BLaER1 treated with 17β-estradiol and CSF1 and Interleukin-3, amounts not matched to agents 10 nM and 100 nM (cell line): ENCODE data around the gene KLF2.
"Not testable (repeated sequence)": the region's sequence is repeated elsewhere in the genome, so short reads cannot be mapped to it uniquely, and the experiment has no call there.

ENCODE experiments used
- H3K27ac ChIP-seq, 11 experiments: shearing (Covaris generic); formaldehyde crosslinking; 2 replicates each; pipeline ENCODE4 v1.8.1; 2022
- H3K27me3 ChIP-seq, 11 experiments: shearing (Covaris generic); formaldehyde crosslinking; 2 replicates each; pipeline ENCODE4 v1.8.1; 2022
- H3K36me3 ChIP-seq, 11 experiments: shearing (Covaris generic); formaldehyde crosslinking; 2 replicates each; pipeline ENCODE4 v1.8.1; 2022
- H3K4me1 ChIP-seq, 10 experiments: shearing (Covaris generic); formaldehyde crosslinking; 2 replicates each; pipeline ENCODE4 v1.8.1; 2022
- H3K4me2 ChIP-seq, 11 experiments: shearing (Covaris generic); formaldehyde crosslinking; 2 replicates each; pipeline ENCODE4 v1.8.1; 2022
- H3K4me3 ChIP-seq, 10 experiments: shearing (Covaris generic); formaldehyde crosslinking; 2 replicates each; pipeline ENCODE4 v1.8.1; 2022
- H3K9ac ChIP-seq, 11 experiments: shearing (Covaris generic); formaldehyde crosslinking; 2 replicates each; pipeline ENCODE4 v1.8.1; 2022
- H3K9me3 ChIP-seq, 11 experiments: shearing (Covaris generic); formaldehyde crosslinking; replicated peaks in 1 of 11; 2 replicates each; pipeline ENCODE4 v1.8.1; 2022
- H4K20me1 ChIP-seq, 11 experiments: shearing (Covaris generic); formaldehyde crosslinking; 2 replicates each; pipeline ENCODE4 v1.8.1; 2022
- Cebpa-rat ChIP-seq, 11 experiments: shearing (Covaris generic); IDR thresholded peaks; 2 replicates each; pipeline ENCODE4 v1.8.1; 2022

The KLF2 gene

GRCh38 chr19:16324384-16325160 is at the start of gene KLF2:
KLF2 (plus strand) TSS chr19:16324826; CDS start chr19:16324924, 98 bp downstream.
- Histone ChIP-seq H3K9me3 (peaks cover 0 to 12% (median 6%) of the 10 kb centered on the region in 11 experiments; a peak in 8 of 22 replicates), H3K4me2 (peak within 1 kb of the TSS; percentile 89 to 99 (median 98)), H3K9ac (peak within 1 kb of the TSS; percentile 96 to 99 (median 98)), H3K36me3 (peaks cover 18 to 42% (median 32%) of the 10 kb centered on the region in 11 experiments; a peak in 21 of 22 replicates), H3K27ac (peak within 1 kb of the TSS; percentile 92 to 99 (median 96)), H3K4me3 (peak within 1 kb of the TSS; percentile 84 to 100 (median 96)), H3K27me3 (peaks cover 0 to 28% (median 5%) of the 10 kb centered on the region in 11 experiments; a peak in 9 of 22 replicates), H3K4me1 (peaks cover 27 to 82% (median 57%) of the 10 kb centered on the region in 10 experiments), H4K20me1 (peaks cover 22 to 35% (median 27%) of the 10 kb centered on the region in 11 experiments; a peak in 21 of 22 replicates)
- TF ChIP-seq Cebpa-rat (IDR thresholded peaks at IDR 0.05) = no peak

GRCh38 chr19:16280306-16280705 is 44.3 kb upstream of the KLF2 start:
- Histone ChIP-seq H3K4me1 (peaks cover 39 to 85% (median 65%) of the 10 kb centered on the region in 10 experiments), H3K4me3 (no peak overlapping the region), H3K9ac (peak overlapping the region in 1 of 11 experiments; percentile 24; a peak in 1 of 22 replicates), H3K36me3 (no peaks in the 10 kb centered on the region), H3K27ac (peak overlapping the region in 8 of 11 experiments; percentile 26 to 70 (median 42); a peak in 11 of 22 replicates), H3K27me3 (no peaks in the 10 kb centered on the region), H4K20me1 (no peaks in the 10 kb centered on the region), H3K9me3 (no peaks in the 10 kb centered on the region), H3K4me2 (peak overlapping the region in 3 of 11 experiments; percentile 75 to 87 (median 75); a peak in 7 of 22 replicates)
- no peak for TF ChIP-seq Cebpa-rat (IDR thresholded peaks at IDR 0.05)

GRCh38 chr19:16281743-16282142 is 42.9 kb upstream of the KLF2 start:
- Histone ChIP-seq H3K9me3 (no peaks in the 10 kb centered on the region), H4K20me1 (no peaks in the 10 kb centered on the region), H3K4me1 (peaks cover 53 to 100% (median 79%) of the 10 kb centered on the region in 10 experiments), H3K27me3 (peaks cover 0 to 9% (median 5%) of the 10 kb centered on the region in 11 experiments; a peak in 10 of 22 replicates), H3K27ac (no peak overlapping the region; a peak in 3 of 22 replicates), H3K4me2 (peak overlapping the region in 9 of 11 experiments; percentile 82 to 93 (median 90); a peak in 17 of 22 replicates), H3K9ac (no peak overlapping the region), H3K36me3 (no peaks in the 10 kb centered on the region), H3K4me3 (no peak overlapping the region)
- no peak for TF ChIP-seq Cebpa-rat (IDR thresholded peaks at IDR 0.05)

GRCh38 chr19:16283210-16284061 is 41.2 kb upstream of the KLF2 start:
- Histone ChIP-seq H3K9ac (peak overlapping the region; percentile 83 to 94 (median 87)), H3K27ac (peak overlapping the region; percentile 88 to 99 (median 95)), H3K4me1 (peaks cover 46 to 96% (median 79%) of the 10 kb centered on the region in 10 experiments), H3K9me3 (no peaks in the 10 kb centered on the region), H4K20me1 (no peaks in the 10 kb centered on the region), H3K4me3 (peak overlapping the region; percentile 24 to 58 (median 47); a peak in 16 of 20 replicates), H3K27me3 (peaks cover 0 to 16% (median 10%) of the 10 kb centered on the region in 11 experiments; a peak in 11 of 22 replicates), H3K4me2 (peak overlapping the region; percentile 79 to 93 (median 90)), H3K36me3 (no peaks in the 10 kb centered on the region)
- TF ChIP-seq Cebpa-rat (IDR thresholded peaks at IDR 0.05) = peak in 4 of 11 experiments; percentile 19 to 45 (median 26); a peak in 1 of 22 replicates

GRCh38 chr19:16284505-16284904 is 40.1 kb upstream of the KLF2 start:
- H3K27me3 ChIP-seq = peaks cover 0 to 16% (median 10%) of the 10 kb centered on the region in 11 experiments; a peak in 11 of 22 replicates
- no peaks in the 10 kb centered on the region for H4K20me1 ChIP-seq
- H3K36me3 ChIP-seq = no peaks in the 10 kb centered on the region
- H3K9me3 ChIP-seq = no peaks in the 10 kb centered on the region
- H3K27ac ChIP-seq = peak overlapping the region; percentile 88 to 99 (median 95)
- peak overlapping the region; percentile 83 to 94 (median 87); a peak in 18 of 22 replicates for H3K9ac ChIP-seq
- H3K4me1 ChIP-seq = peaks cover 46 to 88% (median 69%) of the 10 kb centered on the region in 10 experiments
- peak overlapping the region; percentile 79 to 93 (median 90) for H3K4me2 ChIP-seq
- TF ChIP-seq Cebpa-rat (IDR thresholded peaks at IDR 0.05) = no peak
- H3K4me3 ChIP-seq = peak overlapping the region in 2 of 10 experiments; percentile 55 to 58; a peak in 3 of 20 replicates

- Histone ChIP-seq H3K9ac (peak overlapping the region in 3 of 11 experiments; percentile 51 to 87 (median 57); a peak in 7 of 22 replicates), H3K4me1 (peaks cover 46 to 82% (median 64%) of the 10 kb centered on the region in 10 experiments), H3K4me2 (peak overlapping the region; percentile 76 to 93 (median 90); a peak in 20 of 22 replicates), H3K27me3 (peaks cover 0 to 16% (median 10%) of the 10 kb centered on the region in 11 experiments; a peak in 11 of 22 replicates), H3K27ac (peak overlapping the region; percentile 40 to 99 (median 94); a peak in 18 of 22 replicates)
- not testable (repeated sequence) for H3K9me3 ChIP-seq, H3K36me3 ChIP-seq, H3K4me3 ChIP-seq, H4K20me1 ChIP-seq
These were observed 39.5 kb upstream of the KLF2 start for GRCh38 chr19:16285079-16285478.

- TF ChIP-seq Cebpa-rat (IDR thresholded peaks at IDR 0.05) = peak in 1 of 11 experiments; percentile 47; a peak in 1 of 22 replicates
- peak overlapping the region; percentile 76 to 93 (median 90) for H3K4me2 ChIP-seq
These were observed 38.7 kb upstream of the KLF2 start for GRCh38 chr19:16285769-16286498.

More at GRCh38 chr19:16285769-16286498, 38.7 kb upstream of the KLF2 start:
- Histone ChIP-seq H3K9me3 (no peaks in the 10 kb centered on the region), H3K36me3 (no peaks in the 10 kb centered on the region), H4K20me1 (no peaks in the 10 kb centered on the region), H3K4me3 (peak overlapping the region in 5 of 10 experiments; percentile 2 to 24 (median 15); a peak in 6 of 20 replicates), H3K4me1 (peaks cover 46 to 74% (median 59%) of the 10 kb centered on the region in 10 experiments), H3K9ac (peak overlapping the region; percentile 51 to 72 (median 62); a peak in 20 of 22 replicates), H3K27ac (peak overlapping the region; percentile 52 to 99 (median 94); a peak in 21 of 22 replicates), H3K27me3 (peaks cover 0 to 16% (median 10%) of the 10 kb centered on the region in 11 experiments; a peak in 11 of 22 replicates)
